ENCODE results near the gene ASRGL1.

Gene ASRGL1

GRCh38 chr11:62387381-62387780, 50.1 kb downstream of the ASRGL1 start:
- DNase-seq (ENCODE audit: low read depth) = no peak
- TF ChIP-seq, protein P1, sequence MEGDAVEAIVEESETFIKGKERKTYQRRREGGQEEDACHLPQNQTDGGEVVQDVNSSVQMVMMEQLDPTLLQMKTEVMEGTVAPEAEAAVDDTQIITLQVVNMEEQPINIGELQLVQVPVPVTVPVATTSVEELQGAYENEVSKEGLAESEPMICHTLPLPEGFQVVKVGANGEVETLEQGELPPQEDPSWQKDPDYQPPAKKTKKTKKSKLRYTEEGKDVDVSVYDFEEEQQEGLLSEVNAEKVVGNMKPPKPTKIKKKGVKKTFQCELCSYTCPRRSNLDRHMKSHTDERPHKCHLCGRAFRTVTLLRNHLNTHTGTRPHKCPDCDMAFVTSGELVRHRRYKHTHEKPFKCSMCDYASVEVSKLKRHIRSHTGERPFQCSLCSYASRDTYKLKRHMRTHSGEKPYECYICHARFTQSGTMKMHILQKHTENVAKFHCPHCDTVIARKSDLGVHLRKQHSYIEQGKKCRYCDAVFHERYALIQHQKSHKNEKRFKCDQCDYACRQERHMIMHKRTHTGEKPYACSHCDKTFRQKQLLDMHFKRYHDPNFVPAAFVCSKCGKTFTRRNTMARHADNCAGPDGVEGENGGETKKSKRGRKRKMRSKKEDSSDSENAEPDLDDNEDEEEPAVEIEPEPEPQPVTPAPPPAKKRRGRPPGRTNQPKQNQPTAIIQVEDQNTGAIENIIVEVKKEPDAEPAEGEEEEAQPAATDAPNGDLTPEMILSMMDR (IDR thresholded peaks at IDR 0.05; ENCODE audit: control insufficient read depth, insufficient read depth, low read depth, low read length, missing control alignments) = no peak
- H3K4me3 ChIP-seq (ENCODE audit: control insufficient read depth, low read depth, low read length) = no peak overlapping the region

GRCh38 chr11:62388999-62389398, 51.8 kb downstream of the ASRGL1 start:
- DNase-seq (ENCODE audit: low read depth) = no peak
- TF ChIP-seq, protein P1 (IDR thresholded peaks at IDR 0.05; ENCODE audit: control insufficient read depth, insufficient read depth, low read depth, low read length, missing control alignments) = no peak
- H3K4me3 ChIP-seq (ENCODE audit: control insufficient read depth, low read depth, low read length) = no peak overlapping the region

DNA sequence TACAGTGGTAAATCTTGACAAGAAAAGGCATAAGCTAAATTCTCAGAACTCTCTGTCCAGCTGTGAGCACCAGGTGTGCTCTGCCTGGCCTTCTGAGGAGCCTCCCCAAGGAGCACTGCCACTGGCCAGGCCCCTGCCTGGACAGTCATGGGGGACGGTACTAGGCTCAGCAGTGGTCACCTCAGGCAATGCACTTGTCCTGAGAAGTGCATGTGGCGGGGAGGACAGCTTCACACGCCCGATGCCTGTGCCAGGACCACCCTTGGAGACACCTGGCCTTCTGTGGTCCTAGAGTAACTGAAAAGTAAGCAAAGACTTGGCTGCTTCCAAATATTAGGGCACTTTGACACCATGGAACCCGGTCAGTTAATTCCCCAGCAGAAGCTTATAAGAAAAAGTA, 53.0 kb downstream of the ASRGL1 start:
- no peak for DNase-seq (ENCODE audit: low read depth)
- TF ChIP-seq, protein P1 (IDR thresholded peaks at IDR 0.05; ENCODE audit: control insufficient read depth, insufficient read depth, low read depth, low read length, missing control alignments) = no peak
- no peak overlapping the region for H3K4me3 ChIP-seq (ENCODE audit: control insufficient read depth, low read depth, low read length)

DNA sequence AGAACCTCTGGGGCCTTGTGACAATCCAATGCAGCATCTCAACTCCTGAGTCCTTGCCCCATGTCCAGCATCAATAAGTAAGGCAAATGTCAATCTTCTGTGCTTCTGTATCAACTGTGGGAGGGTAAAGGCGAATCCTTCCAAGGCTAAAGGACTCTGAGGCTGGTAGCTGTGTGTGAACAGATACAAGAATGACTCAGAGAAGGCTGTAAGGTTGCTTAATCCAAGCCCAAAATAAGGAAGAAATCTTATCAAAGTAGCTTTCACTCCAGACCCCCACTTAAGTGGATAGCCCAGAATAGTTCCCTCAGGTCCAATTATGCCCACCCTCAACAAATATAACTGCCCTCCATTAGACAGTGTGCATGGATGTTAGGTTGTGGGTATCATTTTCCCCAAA, 53.5 kb downstream of the ASRGL1 start:
- no peak for DNase-seq (ENCODE audit: low read depth)
- H3K4me3 ChIP-seq (ENCODE audit: control insufficient read depth, low read depth, low read length) = no peak overlapping the region
- TF ChIP-seq, protein P1 (IDR thresholded peaks at IDR 0.05; ENCODE audit: control insufficient read depth, insufficient read depth, low read depth, low read length, missing control alignments) = no peak

- H3K4me3 ChIP-seq (ENCODE audit: control insufficient read depth, low read depth, low read length) = no peak overlapping the region
- TF ChIP-seq, protein P1 (IDR thresholded peaks at IDR 0.05; ENCODE audit: control insufficient read depth, insufficient read depth, low read depth, low read length, missing control alignments) = no peak
- DNase-seq (ENCODE audit: low read depth) = no peak
These were observed 54.6 kb downstream of the ASRGL1 start for GRCh38 chr11:62391642-62392425.

GRCh38 chr11:62392506-62392905, 55.3 kb downstream of the ASRGL1 start:
- TF ChIP-seq, protein P1 (IDR thresholded peaks at IDR 0.05; ENCODE audit: control insufficient read depth, insufficient read depth, low read depth, low read length, missing control alignments) = no peak
- no peak overlapping the region for H3K4me3 ChIP-seq (ENCODE audit: control insufficient read depth, low read depth, low read length)
- DNase-seq (ENCODE audit: low read depth) = no peak
